ENCODE data around the gene TACR1. TPM values are rescaled to one million over a fixed set of nuclear protein-coding genes. Genes with fewer than 3 reads are reported as not detected.

The TACR1 gene
- polyA plus RNA-seq, 1 of the 3 experiments (the other 2 are of a cell fraction), result under 0.01 TPM

GRCh38 chr2:75100011-75100800, 99.1 kb downstream of the TACR1 start:
- peak overlapping the region; percentile 45 to 70; a peak in 3 of 4 replicates for H3K27ac ChIP-seq (ENCODE audit: low read depth in 2 of 2, low read length in 1 of 2)
- DNase-seq, result peak; percentile 7
- peak overlapping the region; percentile 61 for H3K4me2 ChIP-seq
- H3K79me2 ChIP-seq (ENCODE audit: insufficient read depth), result no peaks in the 10 kb centered on the region
- 11% methylated on average over 3 of the region's 3 CpGs for WGBS (ENCODE audit: low lambda C conversion rate)
- peaks cover 3% of the 10 kb centered on the region; the same call in 1 of the 2 replicates for H3K27me3 ChIP-seq (ENCODE audit: insufficient read depth)
- H3K4me3 ChIP-seq (ENCODE audit: low read depth in 2 of 2, low read length in 1 of 2), result no peak overlapping the region; a peak in 1 of 4 replicates
- H3K4me1 ChIP-seq (ENCODE audit: control insufficient read depth in 1 of 2, insufficient read depth in 2 of 2, low read depth in 1 of 2, low read length in 1 of 2), result peaks cover 8% of the 10 kb centered on the region in 2 experiments; a peak in 3 of 4 replicates
- peaks cover 35% of the 10 kb centered on the region for H3F3A ChIP-seq (replicated peaks; ENCODE audit: insufficient read depth)
- no peaks in the 10 kb centered on the region for H3K9me3 ChIP-seq
- CTCF ChIA-PET, result interaction anchor here (0.8 to 2.2 kb wide), 3 partner anchors 9 to 99 kb away, joined by 4 to 6 read pairs (median 4); partner anchors contain the start of gene TACR1
- H3K9ac ChIP-seq, result no peak overlapping the region; the same call in 1 of the 2 replicates
- peaks cover 6% of the 10 kb centered on the region for H4K20me1 ChIP-seq (ENCODE audit: insufficient read depth)
- POLR2A ChIA-PET, result no interaction called here
- no peaks in the 10 kb centered on the region for H3K36me3 ChIP-seq (replicated peaks in 1 of 2; ENCODE audit: control insufficient read depth in 1 of 2, insufficient read depth in 2 of 2, low read length in 1 of 2)
- H2AFZ ChIP-seq (ENCODE audit: low read depth), result no peak overlapping the region
- H3K9me2 ChIP-seq, result no peaks in the 10 kb centered on the region
- TF ChIP-seq FOXM1 (IDR thresholded peaks at IDR 0.05; ENCODE audit: low read depth) (peak; percentile 81; the same call in 1 of the 2 replicates), GATA2 (CRISPR knock-in tag; IDR thresholded peaks at IDR 0.05) (no peak), FOSL2 (IDR thresholded peaks at IDR 0.05; ENCODE audit: borderline replicate concordance, low read depth) (peak; percentile 91), CHD2 (IDR thresholded peaks at IDR 0.05; ENCODE audit: low read length, partially characterized antibody) (no peak), MAX (IDR thresholded peaks at IDR 0.05; ENCODE audit: low read depth) (peak; percentile 70), RAD21 (IDR thresholded peaks at IDR 0.05; ENCODE audit: low read length) (no peak), TEAD4 (IDR thresholded peaks at IDR 0.05; ENCODE audit: borderline replicate concordance, insufficient read depth) (peak; percentile 90), ELF1 (IDR thresholded peaks at IDR 0.05) (no peak), REST (IDR thresholded peaks at IDR 0.05; ENCODE audit: low read depth, low read length) (no peak), EP300 (IDR thresholded peaks at IDR 0.05; ENCODE audit: borderline replicate concordance in 1 of 2, low read depth in 1 of 2, low read length in 1 of 2) (peak in 1 of 2 experiments; percentile 92; a peak in 2 of 4 replicates), NRF1 (IDR thresholded peaks at IDR 0.05; ENCODE audit: low read depth, low read length) (no peak), PBX3 (IDR thresholded peaks at IDR 0.05) (peak; percentile 97), ZBTB33 (IDR thresholded peaks at IDR 0.05; ENCODE audit: borderline replicate concordance, low read depth) (0 out of 2 replicates have a peak, but pooled peaks have one; percentile 72), USF1 (IDR thresholded peaks at IDR 0.05; ENCODE audit: borderline replicate concordance, low read depth) (0 out of 2 replicates have a peak, but pooled peaks have one; percentile 17), EZH2phosphoT487 (IDR thresholded peaks at IDR 0.05; ENCODE audit: borderline replicate concordance, low read depth) (no peak), USF2 (IDR thresholded peaks at IDR 0.05; ENCODE audit: borderline replicate concordance, low read depth, low read length) (no peak), GABPA (IDR thresholded peaks at IDR 0.05; ENCODE audit: low read depth) (no peak), FOXJ3 (CRISPR knock-in tag; IDR thresholded peaks at IDR 0.05) (no peak), SIN3A (IDR thresholded peaks at IDR 0.05; ENCODE audit: borderline replicate concordance, low read depth, low read length) (0 out of 2 replicates have a peak, but pooled peaks have one; percentile 20), JUND (IDR thresholded peaks at IDR 0.05) (peak; percentile 97), SMC3 (IDR thresholded peaks at IDR 0.05; ENCODE audit: low read depth, low read length) (no peak), TAF1 (IDR thresholded peaks at IDR 0.05; ENCODE audit: borderline replicate concordance, low read depth, low read length) (no peak)
